ENCODE data around the gene CLIC6. TPM values are rescaled to one million over a fixed set of nuclear protein-coding genes. Genes with fewer than 3 reads are reported as not detected.

CLIC6 gene
- total RNA-seq, 1 donor from 2014 or later: 6.2 TPM

DNA sequence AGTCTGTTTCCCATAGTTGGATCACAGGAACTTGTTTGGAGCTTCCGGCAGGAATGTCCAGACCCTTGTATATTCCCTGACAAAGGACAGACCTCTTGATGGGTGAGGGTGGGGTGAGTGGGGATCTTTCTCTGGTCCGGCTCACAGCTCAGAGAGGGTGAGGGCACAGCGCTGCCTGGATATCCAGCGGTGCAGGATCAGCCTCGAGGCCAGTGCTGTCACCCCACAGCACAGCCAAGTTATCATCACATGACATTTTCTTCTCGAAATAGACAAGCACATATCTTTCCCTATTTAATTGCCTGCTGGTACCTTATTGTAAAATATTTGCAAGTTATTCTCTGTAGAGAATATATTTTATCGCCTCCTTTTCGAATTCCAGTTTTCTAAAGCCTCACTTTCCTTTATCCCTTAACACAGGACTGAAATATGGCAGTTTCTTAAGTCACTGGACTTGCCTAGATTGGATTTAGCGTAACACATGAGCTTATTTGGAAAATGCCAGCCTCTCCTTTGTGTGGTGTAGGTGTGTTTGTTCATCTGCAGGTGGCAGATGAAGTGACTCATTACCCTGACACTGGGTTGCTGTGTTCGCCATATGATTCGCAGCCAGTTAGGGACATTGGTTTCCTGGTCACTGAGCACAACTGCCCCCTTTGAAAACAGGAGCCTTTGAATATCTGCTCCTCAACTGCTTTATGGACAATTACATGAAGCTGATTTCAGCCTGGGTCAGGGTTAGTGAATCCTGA, 21.4 kb downstream of the CLIC6 start:
- intact Hi-C loops (cut with DNase I): loop anchor here (5.0 kb wide), 1 partner anchor 1337 kb away; no protein-coding TSS in a partner anchor
- H3K36me3 ChIP-seq: no peaks in the 10 kb centered on the region
- H3K27ac ChIP-seq: no peak overlapping the region
- no peaks in the 10 kb centered on the region for H3K27me3 ChIP-seq
- no peak overlapping the region for H3K4me3 ChIP-seq
- TF ChIP-seq, protein P1, sequence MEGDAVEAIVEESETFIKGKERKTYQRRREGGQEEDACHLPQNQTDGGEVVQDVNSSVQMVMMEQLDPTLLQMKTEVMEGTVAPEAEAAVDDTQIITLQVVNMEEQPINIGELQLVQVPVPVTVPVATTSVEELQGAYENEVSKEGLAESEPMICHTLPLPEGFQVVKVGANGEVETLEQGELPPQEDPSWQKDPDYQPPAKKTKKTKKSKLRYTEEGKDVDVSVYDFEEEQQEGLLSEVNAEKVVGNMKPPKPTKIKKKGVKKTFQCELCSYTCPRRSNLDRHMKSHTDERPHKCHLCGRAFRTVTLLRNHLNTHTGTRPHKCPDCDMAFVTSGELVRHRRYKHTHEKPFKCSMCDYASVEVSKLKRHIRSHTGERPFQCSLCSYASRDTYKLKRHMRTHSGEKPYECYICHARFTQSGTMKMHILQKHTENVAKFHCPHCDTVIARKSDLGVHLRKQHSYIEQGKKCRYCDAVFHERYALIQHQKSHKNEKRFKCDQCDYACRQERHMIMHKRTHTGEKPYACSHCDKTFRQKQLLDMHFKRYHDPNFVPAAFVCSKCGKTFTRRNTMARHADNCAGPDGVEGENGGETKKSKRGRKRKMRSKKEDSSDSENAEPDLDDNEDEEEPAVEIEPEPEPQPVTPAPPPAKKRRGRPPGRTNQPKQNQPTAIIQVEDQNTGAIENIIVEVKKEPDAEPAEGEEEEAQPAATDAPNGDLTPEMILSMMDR (IDR thresholded peaks at IDR 0.05): no peak
- DNase-seq (ENCODE audit: low spot score in 2 of 2): no peak
- no peaks in the 10 kb centered on the region for H3K9me3 ChIP-seq
- H3K4me1 ChIP-seq: no peaks in the 10 kb centered on the region

- H3K27me3 ChIP-seq: no peaks in the 10 kb centered on the region
- H3K9me3 ChIP-seq: no peaks in the 10 kb centered on the region
- H3K4me1 ChIP-seq: no peaks in the 10 kb centered on the region
- H3K36me3 ChIP-seq: no peaks in the 10 kb centered on the region
- intact Hi-C loops (cut with DNase I): loop anchor here (5.0 kb wide), 1 partner anchor 1337 kb away; no protein-coding TSS in a partner anchor
- H3K27ac ChIP-seq: no peak overlapping the region
- H3K4me3 ChIP-seq: no peak overlapping the region
- TF ChIP-seq, protein P1 (IDR thresholded peaks at IDR 0.05): no peak
- DNase-seq (ENCODE audit: low spot score in 2 of 2): no peak
These were observed 22.0 kb downstream of the CLIC6 start for GRCh38 chr21:34690793-34691175.

- Histone ChIP-seq H3K27me3 (no peaks in the 10 kb centered on the region), H3K27ac (no peak overlapping the region), H3K9me3 (no peaks in the 10 kb centered on the region), H3K4me3 (no peak overlapping the region), H3K4me1 (no peaks in the 10 kb centered on the region), H3K36me3 (no peaks in the 10 kb centered on the region)
- TF ChIP-seq, protein P1 (IDR thresholded peaks at IDR 0.05): no peak
- intact Hi-C loops (cut with DNase I): loop anchor here (2.0 to 5.0 kb wide), 2 partner anchors 53 to 1336 kb away; no protein-coding TSS in a partner anchor
- DNase-seq (ENCODE audit: low spot score in 2 of 2): no peak
These were observed 22.7 kb downstream of the CLIC6 start for GRCh38 chr21:34691390-34692032.

- Histone ChIP-seq H3K4me1 (no peaks in the 10 kb centered on the region), H3K27ac (no peak overlapping the region), H3K36me3 (no peaks in the 10 kb centered on the region), H3K9me3 (no peaks in the 10 kb centered on the region), H3K4me3 (no peak overlapping the region), H3K27me3 (no peaks in the 10 kb centered on the region)
- TF ChIP-seq, protein P1 (IDR thresholded peaks at IDR 0.05): no peak
- intact Hi-C loops (cut with DNase I): loop anchor here (2.0 to 5.0 kb wide), 2 partner anchors 52 to 1335 kb away; no protein-coding TSS in a partner anchor
- DNase-seq (ENCODE audit: low spot score in 2 of 2): no peak
These were observed 23.7 kb downstream of the CLIC6 start for GRCh38 chr21:34692458-34693020.

- H3K9me3 ChIP-seq: no peaks in the 10 kb centered on the region
- H3K27ac ChIP-seq: no peak overlapping the region
- no peaks in the 10 kb centered on the region for H3K27me3 ChIP-seq
- intact Hi-C loops (cut with DNase I): loop anchor here (2.0 to 5.0 kb wide), 2 partner anchors 52 to 1334 kb away; no protein-coding TSS in a partner anchor
- DNase-seq (ENCODE audit: low spot score in 2 of 2): no peak
- H3K36me3 ChIP-seq: no peaks in the 10 kb centered on the region
- H3K4me1 ChIP-seq: no peaks in the 10 kb centered on the region
- no peak overlapping the region for H3K4me3 ChIP-seq
- TF ChIP-seq, protein P1 (IDR thresholded peaks at IDR 0.05): peak; percentile 51 to 60 (median 60)
These were observed 24.5 kb downstream of the CLIC6 start for GRCh38 chr21:34693192-34693810.

Data from ascending aorta (tissue), 2 donors.